Spleen (tissue), 7 donors: ENCODE results near the gene FLT3LG.

Experiments used
- POLR2A ChIP-seq, 3 donors: fragments of 450-650 bp; IDR thresholded peaks; one replicate each; pipeline ENCODE4 v1.5.1; 2017; ENCODE audit warnings: antibody characterized with exemption in 3 of 3, mild to moderate bottlenecking in 1 of 3
- POLR2AphosphoS5 ChIP-seq, 3 donors: sonication (generic); formaldehyde crosslinking; IDR thresholded peaks; one replicate each; pipeline ENCODE4 v1.5.1; 2017; ENCODE audit warnings: antibody characterized with exemption in 3 of 3
- TF ChIP-seq, protein P1 (sequence below), 11 experiments: fragments of 200-600 bp in 7 of 11; fragments of 450-650 bp in 4 of 11; sonication (generic) in 4 of 11; IDR thresholded peaks in 8 of 11; conservative IDR thresholded peaks in 3 of 11; 1 replicate in 7 of 11; 2 replicates in 4 of 11; pipeline versions ENCODE4 v1.4.0 to v1.8.0; 2016 to 2021; ENCODE audit warnings: antibody characterized with exemption in 11 of 11, inconsistent platforms in 4 of 11, mild to moderate bottlenecking in 1 of 11
- donor health status: DM: no; HTN: no; CAD: no; lungs with moderate emphysema.
- donor health status: DM: no; HTN: no; CAD: no.
- donor health status: DM: no; HTN: no; CAD: no.

- TF ChIP-seq, protein P1, sequence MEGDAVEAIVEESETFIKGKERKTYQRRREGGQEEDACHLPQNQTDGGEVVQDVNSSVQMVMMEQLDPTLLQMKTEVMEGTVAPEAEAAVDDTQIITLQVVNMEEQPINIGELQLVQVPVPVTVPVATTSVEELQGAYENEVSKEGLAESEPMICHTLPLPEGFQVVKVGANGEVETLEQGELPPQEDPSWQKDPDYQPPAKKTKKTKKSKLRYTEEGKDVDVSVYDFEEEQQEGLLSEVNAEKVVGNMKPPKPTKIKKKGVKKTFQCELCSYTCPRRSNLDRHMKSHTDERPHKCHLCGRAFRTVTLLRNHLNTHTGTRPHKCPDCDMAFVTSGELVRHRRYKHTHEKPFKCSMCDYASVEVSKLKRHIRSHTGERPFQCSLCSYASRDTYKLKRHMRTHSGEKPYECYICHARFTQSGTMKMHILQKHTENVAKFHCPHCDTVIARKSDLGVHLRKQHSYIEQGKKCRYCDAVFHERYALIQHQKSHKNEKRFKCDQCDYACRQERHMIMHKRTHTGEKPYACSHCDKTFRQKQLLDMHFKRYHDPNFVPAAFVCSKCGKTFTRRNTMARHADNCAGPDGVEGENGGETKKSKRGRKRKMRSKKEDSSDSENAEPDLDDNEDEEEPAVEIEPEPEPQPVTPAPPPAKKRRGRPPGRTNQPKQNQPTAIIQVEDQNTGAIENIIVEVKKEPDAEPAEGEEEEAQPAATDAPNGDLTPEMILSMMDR (IDR thresholded peaks at IDR 0.05 in 8 of 11, conservative IDR thresholded peaks at IDR 0.05 in 3 of 11), result no peak
- TF ChIP-seq POLR2A (IDR thresholded peaks at IDR 0.05) (no peak), POLR2AphosphoS5 (IDR thresholded peaks at IDR 0.05) (no peak)
Measured at GRCh38 chr19:49445997-49446396, 28.0 kb upstream of the FLT3LG start.
